Left ventricle myocardium inferior (tissue), 1 donor: Measurements from ENCODE around the gene PRKG1. TPM values are rescaled to one million over a fixed set of nuclear protein-coding genes. Genes with fewer than 3 reads are reported as not detected.

ENCODE experiments used
- DNase-seq: peaks from one replicate; pipeline ENCODE4 v3.0.0-alpha.2; 2020
- H3K27ac ChIP-seq: fragments of 200-600 bp; replicated peaks from 2 replicates; pipeline ENCODE4 v1.8.0; 2021
- H3K27me3 ChIP-seq: fragments of 200-600 bp; 2 replicates; pipeline ENCODE4 v1.8.0; 2021; ENCODE audit warnings: low read depth
- H3K36me3 ChIP-seq: fragments of 200-600 bp; 2 replicates; pipeline ENCODE4 v1.8.0; 2021
- H3K4me1 ChIP-seq: fragments of 200-600 bp; 2 replicates; pipeline ENCODE4 v1.8.0; 2021
- H3K4me3 ChIP-seq: fragments of 200-600 bp; 2 replicates; pipeline ENCODE4 v1.8.0; 2021; ENCODE audit warnings: mild to moderate bottlenecking, moderate library complexity
- H3K9me3 ChIP-seq: fragments of 200-600 bp; replicated peaks from 2 replicates; pipeline ENCODE4 v1.8.0; 2021
- intact Hi-C: fragments of 100-400 bp; cut with micrococcal nuclease; formaldehyde crosslinking; loops from one replicate; pipeline ENCODE4 v1.11.0; 2022
- total RNA-seq: library from RNA; stranded (reverse); fragmentation: NEBNext Ultra II Directional; extraction: Animal tissue kit (Norgen Biotek cat#: 25700); gene quantifications from one replicate; pipeline ENCODE4 v1.2.1, GENCODE V29; 2021
- TF ChIP-seq, protein P1 (sequence below): fragments of 200-600 bp; IDR thresholded peaks from 2 replicates; pipeline ENCODE4 v1.8.0; 2021; ENCODE audit warnings: antibody characterized with exemption, mild to moderate bottlenecking, borderline replicate concordance
- donor health status: DM: no; HTN: yes; CAD: no; lungs with severe emphysema.

PRKG1 gene
- total RNA-seq, 1 donor from 2014 or later, result 38.9 TPM

DNA sequence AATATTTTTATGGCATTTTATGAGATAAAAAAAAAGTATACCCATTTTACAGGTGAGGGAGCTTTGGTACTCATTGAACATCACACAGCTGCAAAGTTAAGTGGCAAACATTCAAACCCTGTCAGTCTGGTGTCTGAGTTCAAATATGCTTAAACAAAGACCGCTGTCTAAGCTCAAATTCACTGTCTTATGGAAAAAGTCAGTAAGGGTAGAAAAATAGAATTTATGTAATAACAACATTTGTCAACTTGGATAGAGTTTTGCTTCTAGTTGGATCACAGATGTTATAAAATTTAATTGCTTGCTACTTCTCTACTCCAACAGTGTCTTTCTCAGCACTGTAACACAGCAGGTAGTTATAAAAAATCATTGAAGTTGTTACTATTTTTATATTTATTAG lies 786.8 kb downstream of the PRKG1 start:
- intact Hi-C loops, result no loop called here
- H3K36me3 ChIP-seq, result no peaks in the 10 kb centered on the region
- TF ChIP-seq, protein P1, sequence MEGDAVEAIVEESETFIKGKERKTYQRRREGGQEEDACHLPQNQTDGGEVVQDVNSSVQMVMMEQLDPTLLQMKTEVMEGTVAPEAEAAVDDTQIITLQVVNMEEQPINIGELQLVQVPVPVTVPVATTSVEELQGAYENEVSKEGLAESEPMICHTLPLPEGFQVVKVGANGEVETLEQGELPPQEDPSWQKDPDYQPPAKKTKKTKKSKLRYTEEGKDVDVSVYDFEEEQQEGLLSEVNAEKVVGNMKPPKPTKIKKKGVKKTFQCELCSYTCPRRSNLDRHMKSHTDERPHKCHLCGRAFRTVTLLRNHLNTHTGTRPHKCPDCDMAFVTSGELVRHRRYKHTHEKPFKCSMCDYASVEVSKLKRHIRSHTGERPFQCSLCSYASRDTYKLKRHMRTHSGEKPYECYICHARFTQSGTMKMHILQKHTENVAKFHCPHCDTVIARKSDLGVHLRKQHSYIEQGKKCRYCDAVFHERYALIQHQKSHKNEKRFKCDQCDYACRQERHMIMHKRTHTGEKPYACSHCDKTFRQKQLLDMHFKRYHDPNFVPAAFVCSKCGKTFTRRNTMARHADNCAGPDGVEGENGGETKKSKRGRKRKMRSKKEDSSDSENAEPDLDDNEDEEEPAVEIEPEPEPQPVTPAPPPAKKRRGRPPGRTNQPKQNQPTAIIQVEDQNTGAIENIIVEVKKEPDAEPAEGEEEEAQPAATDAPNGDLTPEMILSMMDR, result no peak
- no peak for DNase-seq
- H3K27ac ChIP-seq, result peak overlapping the region; percentile 47
- no peak overlapping the region for H3K4me3 ChIP-seq
- H3K9me3 ChIP-seq, result peaks cover under 1% of the 10 kb centered on the region
- peaks cover 20% of the 10 kb centered on the region for H3K4me1 ChIP-seq
- no peaks in the 10 kb centered on the region for H3K27me3 ChIP-seq

DNA sequence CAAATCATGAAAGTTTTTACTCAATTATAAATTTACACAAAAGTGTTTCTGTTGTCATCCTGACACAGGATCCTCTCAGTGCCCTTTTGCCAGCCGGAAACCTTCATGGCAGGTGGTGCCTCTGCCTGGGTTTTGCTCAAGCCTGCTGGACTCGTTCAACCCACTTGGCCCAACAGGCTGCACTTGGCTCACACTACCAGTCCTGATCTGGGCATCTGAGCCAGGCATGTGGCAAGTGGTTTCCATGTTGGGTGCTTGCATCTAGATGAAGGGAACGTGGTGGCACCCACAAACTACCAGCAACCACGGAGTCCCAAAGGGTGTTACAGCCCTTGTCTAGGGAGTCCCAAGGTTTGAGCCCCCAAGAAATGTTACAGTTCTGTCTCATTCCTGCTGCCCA lies 787.4 kb downstream of the PRKG1 start:
- no peaks in the 10 kb centered on the region for H3K27me3 ChIP-seq
- no peak overlapping the region for H3K4me3 ChIP-seq
- no peak for DNase-seq
- H3K27ac ChIP-seq, result no peak overlapping the region
- no peaks in the 10 kb centered on the region for H3K36me3 ChIP-seq
- peaks cover 20% of the 10 kb centered on the region for H3K4me1 ChIP-seq
- TF ChIP-seq, protein P1, result no peak
- intact Hi-C loops, result no loop called here
- H3K9me3 ChIP-seq, result no peaks in the 10 kb centered on the region

DNA sequence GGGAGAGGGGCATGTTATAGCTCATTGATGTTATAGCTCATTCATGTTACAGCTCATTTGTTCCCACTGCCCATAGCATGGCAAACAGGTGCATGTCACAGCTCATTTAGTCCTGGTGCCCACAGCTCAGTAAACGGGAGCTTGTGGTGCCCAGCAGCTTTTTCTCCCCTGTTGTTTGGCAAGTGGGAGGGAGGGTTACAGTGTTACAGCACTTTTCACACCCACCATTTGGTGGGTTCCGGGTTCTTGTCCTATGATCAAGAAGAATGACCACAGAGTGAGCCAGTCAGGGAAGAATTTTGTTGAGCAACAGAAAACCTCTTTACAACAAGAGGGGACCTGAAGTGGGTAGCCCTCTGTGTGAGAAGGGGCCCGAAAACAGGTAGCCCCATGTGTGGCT lies 787.9 kb downstream of the PRKG1 start:
- no peak overlapping the region for H3K4me3 ChIP-seq
- H3K4me1 ChIP-seq, result peaks cover 20% of the 10 kb centered on the region
- no peaks in the 10 kb centered on the region for H3K27me3 ChIP-seq
- no peaks in the 10 kb centered on the region for H3K36me3 ChIP-seq
- intact Hi-C loops, result no loop called here
- no peak overlapping the region for H3K27ac ChIP-seq
- no peak for DNase-seq
- TF ChIP-seq, protein P1, result no peak
- H3K9me3 ChIP-seq, result no peaks in the 10 kb centered on the region

DNA sequence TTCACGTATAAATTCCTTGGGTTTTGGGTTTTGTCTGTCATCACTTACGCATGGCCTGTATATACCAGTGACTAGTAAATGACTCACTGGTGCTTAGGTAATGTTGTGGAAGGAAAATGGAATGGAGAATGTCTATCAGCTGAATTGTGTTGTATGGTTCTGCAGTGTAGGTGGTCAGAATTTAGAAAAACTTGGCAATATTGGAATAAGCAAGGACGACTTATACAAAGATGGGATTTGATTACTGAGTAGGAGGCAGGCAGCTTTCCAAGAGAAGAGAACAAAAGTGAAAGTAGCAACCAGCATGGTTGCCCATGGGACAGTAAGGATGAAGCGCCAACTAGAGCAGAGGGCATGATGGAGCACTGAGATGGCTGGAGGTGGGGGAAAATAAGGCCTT lies 793.7 kb downstream of the PRKG1 start:
- Histone ChIP-seq H3K4me3 (no peak overlapping the region), H3K27me3 (no peaks in the 10 kb centered on the region), H3K36me3 (no peaks in the 10 kb centered on the region), H3K4me1 (no peaks in the 10 kb centered on the region), H3K9me3 (no peaks in the 10 kb centered on the region), H3K27ac (no peak overlapping the region)
- intact Hi-C loops, result no loop called here
- TF ChIP-seq, protein P1, result no peak
- no peak for DNase-seq

DNA sequence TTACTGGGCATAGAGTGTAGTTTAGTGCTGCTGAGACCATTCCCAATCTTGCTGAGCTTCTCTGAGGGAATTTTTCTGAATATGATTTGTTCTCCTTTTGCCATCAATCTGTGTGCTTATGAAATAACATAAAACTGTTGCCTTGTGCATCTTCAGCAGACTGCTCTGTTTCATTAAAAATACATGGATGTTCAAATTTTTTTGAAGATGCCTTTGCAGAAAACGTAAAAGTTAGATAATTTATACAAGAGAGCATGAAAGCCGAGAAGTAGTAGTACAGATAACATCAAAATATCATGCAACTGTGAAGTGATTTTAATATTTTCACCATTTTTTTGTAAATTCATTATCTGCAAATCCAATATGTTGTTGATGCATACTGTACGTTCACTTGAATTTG lies 799.8 kb downstream of the PRKG1 start:
- Histone ChIP-seq H3K9me3 (no peaks in the 10 kb centered on the region), H3K27me3 (no peaks in the 10 kb centered on the region), H3K36me3 (no peaks in the 10 kb centered on the region), H3K27ac (no peak overlapping the region), H3K4me3 (no peak overlapping the region), H3K4me1 (peaks cover 29% of the 10 kb centered on the region)
- TF ChIP-seq, protein P1, result no peak
- no peak for DNase-seq
- intact Hi-C loops, result no loop called here

DNA sequence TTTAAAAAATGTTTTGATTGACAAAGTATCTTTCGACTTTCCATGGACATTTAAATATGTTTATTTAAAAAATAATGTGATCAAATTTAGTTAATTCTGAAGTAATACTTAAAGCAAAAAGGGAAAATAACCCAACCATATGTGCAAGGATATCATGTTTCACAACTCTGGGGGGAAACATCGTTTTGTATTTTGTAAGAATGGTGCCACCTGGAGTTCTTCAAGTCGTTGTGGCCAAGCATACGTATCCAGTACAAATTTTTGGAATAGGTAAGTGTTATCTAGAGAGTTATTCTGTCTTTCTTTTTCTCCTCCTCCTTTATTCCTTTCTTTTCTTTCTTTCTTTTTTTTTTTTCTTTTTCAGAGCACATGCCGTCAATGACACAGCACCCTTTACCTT lies 801.3 kb downstream of the PRKG1 start:
- peaks cover 29% of the 10 kb centered on the region for H3K4me1 ChIP-seq
- H3K9me3 ChIP-seq, result no peaks in the 10 kb centered on the region
- no peak for DNase-seq
- H3K27ac ChIP-seq, result peak overlapping the region; percentile 50
- H3K4me3 ChIP-seq, result no peak overlapping the region
- TF ChIP-seq, protein P1, result no peak
- no peaks in the 10 kb centered on the region for H3K27me3 ChIP-seq
- no peaks in the 10 kb centered on the region for H3K36me3 ChIP-seq
- intact Hi-C loops, result no loop called here
